HCT116 (cell line): Measurements from ENCODE around the gene U2AF1L4. TPM values are rescaled to one million over a fixed set of nuclear protein-coding genes. Genes with fewer than 3 reads are reported as not detected.

Experiments
- ATAC-seq: fragments of 200-7000 bp; cut with Tn5 transposase; 2 replicates; pipeline ENCODE4 v1.9.1; 2020; ENCODE audit warnings: mild to moderate bottlenecking, moderate library complexity
- BruUV-seq: library from RNA; stranded (reverse); fragments of 400-500 nt; replicated peaks from 2 replicates; lab custom pipeline; 2021; lab: Mats Ljungman, UMichigan
- CTCF ChIA-PET: fragments of 300-600 bp; sonication (Branson Sonifier 250); formaldehyde crosslinking; loops from one replicate; lab custom pipeline; 2021; ENCODE audit warnings: antibody characterized with exemption; lab: Charles Lee
- POLR2A ChIA-PET: fragments of 300-600, 350-600 bp; sonication (Branson Sonifier 250); formaldehyde crosslinking; loops from one replicate; lab custom pipeline; 2021; ENCODE audit warnings: antibody characterized with exemption; lab: Charles Lee
- RAD21 ChIA-PET, 2 experiments: fragments of 300-600 bp; sonication (Branson Sonifier 250); formaldehyde crosslinking; loops; one replicate each; lab custom pipeline; 2023; ENCODE audit warnings: low total read pairs in 2 of 2; ENCODE audit not compliant: uncharacterized antibody in 2 of 2, unreplicated experiment in 2 of 2, low non-redundant PET in 1 of 2; lab: Charles Lee
- DNase-seq: peaks from one replicate; pipeline ENCODE4 v3.0.0-alpha.2; 2010; ENCODE audit warnings: low read depth, low spot score
- H2AFZ ChIP-seq: fragments of 200-600 bp; shearing (Covaris generic), sonication (generic); 2 replicates; pipeline ENCODE4 v1.6.1; 2017; ENCODE audit warnings: low read depth, mixed run types, mixed read lengths, antibody characterized with exemption, low read length; ENCODE audit not compliant: poor library complexity, severe bottlenecking
- H3K27ac ChIP-seq: 2 replicates; pipeline ENCODE4 v1.5.1; 2012; ENCODE audit warnings: low read depth, low read length
- H3K27me3 ChIP-seq: fragments of 200-600 bp; sonication (generic); 2 replicates; pipeline ENCODE4 v1.6.1; 2016; ENCODE audit warnings: mixed run types, low read length, mixed read lengths; ENCODE audit not compliant: insufficient read depth
- H3K36me3 ChIP-seq, 2 experiments: fragments of 200-500 bp in 1 of 2; fragments of 200-600 bp in 1 of 2; sonication (Bioruptor generic) in 1 of 2; sonication (generic) in 1 of 2; 2 replicates each; pipeline versions ENCODE4 v1.5.1 to v1.6.1; 2014 to 2016; ENCODE audit warnings: low read length in 2 of 2, inconsistent platforms in 1 of 2, mixed read lengths in 1 of 2, mixed run types in 1 of 2; ENCODE audit not compliant: insufficient read depth in 2 of 2, control insufficient read depth in 1 of 2
- H3K4me1 ChIP-seq, 2 experiments: fragments of 200-600 bp in 1 of 2; sonication (generic) in 1 of 2; 2 replicates each; pipeline versions ENCODE4 v1.5.1 to v1.6.1; 2012 to 2017; ENCODE audit warnings: low read length in 2 of 2, inconsistent platforms in 1 of 2, mild to moderate bottlenecking in 1 of 2, mixed read lengths in 1 of 2, mixed run types in 1 of 2, moderate library complexity in 1 of 2; ENCODE audit not compliant: insufficient read depth in 2 of 2, control insufficient read depth in 1 of 2
- H3K4me2 ChIP-seq: fragments of 200-600 bp; sonication (generic); 2 replicates; pipeline ENCODE4 v1.6.1; 2017; ENCODE audit warnings: mixed run types, low read length, mixed read lengths
- H3K4me3 ChIP-seq, 2 experiments: fragments of 200-600 bp in 1 of 2; sonication (generic) in 1 of 2; replicated peaks in 1 of 2; 2 replicates each; pipeline ENCODE4 v1.5.1; 2011 to 2016; ENCODE audit warnings: low read length in 2 of 2, control low read depth in 1 of 2, low read depth in 1 of 2, mild to moderate bottlenecking in 1 of 2, mixed read lengths in 1 of 2, mixed run types in 1 of 2
- H3K79me2 ChIP-seq: fragments of 200-600 bp; sonication (generic); 2 replicates; pipeline ENCODE4 v1.6.1; 2017; ENCODE audit warnings: mild to moderate bottlenecking, mixed run types, low read length, moderate library complexity, mixed read lengths; ENCODE audit not compliant: insufficient read depth
- H3K9ac ChIP-seq: fragments of 200-600 bp; sonication (generic); 2 replicates; pipeline ENCODE4 v1.6.1; 2016; ENCODE audit warnings: low read length, mixed read lengths
- H3K9me2 ChIP-seq: fragments of 200-600 bp; sonication (generic), shearing (Covaris generic); 2 replicates; pipeline ENCODE4 v1.6.1; 2017; ENCODE audit warnings: mixed run types, mild to moderate bottlenecking, moderate library complexity; ENCODE audit not compliant: insufficient read depth
- H3K9me3 ChIP-seq, 2 experiments: fragments of 200-500 bp in 1 of 2; fragments of 200-600 bp in 1 of 2; sonication (Bioruptor generic) in 1 of 2; sonication (generic) in 1 of 2; 2 replicates each; pipeline ENCODE4 v1.6.1; 2014 to 2017; ENCODE audit warnings: low read length in 2 of 2, mixed read lengths in 2 of 2, inconsistent platforms in 1 of 2, low read depth in 1 of 2, mild to moderate bottlenecking in 1 of 2, mixed run types in 1 of 2, moderate library complexity in 1 of 2; ENCODE audit not compliant: control insufficient read depth in 1 of 2, insufficient read depth in 1 of 2
- H4K20me1 ChIP-seq: fragments of 200-600 bp; sonication (generic), shearing (Covaris generic); 2 replicates; pipeline ENCODE4 v1.6.1; 2017; ENCODE audit warnings: mixed run types, mild to moderate bottlenecking, moderate library complexity; ENCODE audit not compliant: insufficient read depth
- CEBPB ChIP-seq: IDR thresholded peaks from 2 replicates; pipeline ENCODE4 v1.6.1; 2012; ENCODE audit warnings: low read depth
- POLR2A ChIP-seq: IDR thresholded peaks from 2 replicates; pipeline ENCODE4 v1.7.0; 2011; ENCODE audit warnings: borderline replicate concordance; ENCODE audit not compliant: insufficient read depth, insufficient read length; ENCODE audit errors: extremely low read depth
- REST ChIP-seq: IDR thresholded peaks from 2 replicates; pipeline ENCODE4 v1.6.1; 2012; ENCODE audit warnings: low read depth
- SIN3A ChIP-seq: IDR thresholded peaks from 2 replicates; pipeline ENCODE4 v1.6.1; 2012; ENCODE audit warnings: low read depth
- intact Hi-C: fragments of 100-400 bp; cut with micrococcal nuclease; formaldehyde crosslinking; loops from 2 replicates; pipeline ENCODE4 v1.10.0; 2022
- total RNA-seq: library from RNA; stranded (reverse); gene quantifications from one replicate; pipeline ENCODE4 v1.2.1, GENCODE V29; 2021; ENCODE audit not compliant: unreplicated experiment

U2AF1L4 gene
- total RNA-seq, 1 experiment from 2014 or later = 15.6 TPM

GRCh38 chr19:35733180-35734125 lies 11.8 kb downstream of the U2AF1L4 start:
- H3K79me2 ChIP-seq = no peaks in the 10 kb centered on the region
- no peak overlapping the region for H3K9ac ChIP-seq
- ChIA-PET POLR2A (no interaction called here), RAD21 (no interaction called here), CTCF (no interaction called here)
- no peaks in the 10 kb centered on the region for H3K9me2 ChIP-seq
- DNase-seq (no peak), ATAC-seq (no peak)
- no peak overlapping the region for H3K27ac ChIP-seq
- TF ChIP-seq POLR2A = no peak
- no peak for TF ChIP-seq REST
- no peak for TF ChIP-seq CEBPB
- TF ChIP-seq SIN3A = no peak
- no peaks in the 10 kb centered on the region for H3K27me3 ChIP-seq
- H2AFZ ChIP-seq = no peak overlapping the region
- H3K36me3 ChIP-seq = peaks cover 46 to 54% of the 10 kb centered on the region in 2 experiments; a peak in 3 of 4 replicates
- BruUV-seq = no TSS peak
- H3K4me3 ChIP-seq = no peak overlapping the region
- H3K9me3 ChIP-seq = no peaks in the 10 kb centered on the region
- H3K4me2 ChIP-seq = no peak overlapping the region
- intact Hi-C loops = no loop called here
- no peaks in the 10 kb centered on the region for H4K20me1 ChIP-seq
- no peaks in the 10 kb centered on the region for H3K4me1 ChIP-seq
